ENCODE measurements around the gene DGKH. TPM values are rescaled to one million over a fixed set of nuclear protein-coding genes. Genes with fewer than 3 reads are reported as not detected.

Gene DGKH
- total RNA-seq, 1 donor from 2014 or later = 45.1 TPM

GRCh38 chr13:42054798-42055499 lies 6.5 kb downstream of the DGKH start:
- Mint-ChIP-seq H3K9me3 (ENCODE audit: unreplicated experiment) (no peaks in the 10 kb centered on the region), H3K4me1 (ENCODE audit: unreplicated experiment) (no peaks in the 10 kb centered on the region), H3K36me3 (ENCODE audit: low read depth, unreplicated experiment) (peaks cover 23% of the 10 kb centered on the region), H3K27ac (ENCODE audit: unreplicated experiment) (no peak overlapping the region), H3K27me3 (ENCODE audit: unreplicated experiment) (no peaks in the 10 kb centered on the region), H3K4me3 (ENCODE audit: unreplicated experiment) (no peak overlapping the region)
- TF ChIP-seq, protein P1, sequence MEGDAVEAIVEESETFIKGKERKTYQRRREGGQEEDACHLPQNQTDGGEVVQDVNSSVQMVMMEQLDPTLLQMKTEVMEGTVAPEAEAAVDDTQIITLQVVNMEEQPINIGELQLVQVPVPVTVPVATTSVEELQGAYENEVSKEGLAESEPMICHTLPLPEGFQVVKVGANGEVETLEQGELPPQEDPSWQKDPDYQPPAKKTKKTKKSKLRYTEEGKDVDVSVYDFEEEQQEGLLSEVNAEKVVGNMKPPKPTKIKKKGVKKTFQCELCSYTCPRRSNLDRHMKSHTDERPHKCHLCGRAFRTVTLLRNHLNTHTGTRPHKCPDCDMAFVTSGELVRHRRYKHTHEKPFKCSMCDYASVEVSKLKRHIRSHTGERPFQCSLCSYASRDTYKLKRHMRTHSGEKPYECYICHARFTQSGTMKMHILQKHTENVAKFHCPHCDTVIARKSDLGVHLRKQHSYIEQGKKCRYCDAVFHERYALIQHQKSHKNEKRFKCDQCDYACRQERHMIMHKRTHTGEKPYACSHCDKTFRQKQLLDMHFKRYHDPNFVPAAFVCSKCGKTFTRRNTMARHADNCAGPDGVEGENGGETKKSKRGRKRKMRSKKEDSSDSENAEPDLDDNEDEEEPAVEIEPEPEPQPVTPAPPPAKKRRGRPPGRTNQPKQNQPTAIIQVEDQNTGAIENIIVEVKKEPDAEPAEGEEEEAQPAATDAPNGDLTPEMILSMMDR (IDR thresholded peaks at IDR 0.05; ENCODE audit: unreplicated experiment) = no peak
- no peak for DNase-seq (ENCODE audit: low spot score)

DNA sequence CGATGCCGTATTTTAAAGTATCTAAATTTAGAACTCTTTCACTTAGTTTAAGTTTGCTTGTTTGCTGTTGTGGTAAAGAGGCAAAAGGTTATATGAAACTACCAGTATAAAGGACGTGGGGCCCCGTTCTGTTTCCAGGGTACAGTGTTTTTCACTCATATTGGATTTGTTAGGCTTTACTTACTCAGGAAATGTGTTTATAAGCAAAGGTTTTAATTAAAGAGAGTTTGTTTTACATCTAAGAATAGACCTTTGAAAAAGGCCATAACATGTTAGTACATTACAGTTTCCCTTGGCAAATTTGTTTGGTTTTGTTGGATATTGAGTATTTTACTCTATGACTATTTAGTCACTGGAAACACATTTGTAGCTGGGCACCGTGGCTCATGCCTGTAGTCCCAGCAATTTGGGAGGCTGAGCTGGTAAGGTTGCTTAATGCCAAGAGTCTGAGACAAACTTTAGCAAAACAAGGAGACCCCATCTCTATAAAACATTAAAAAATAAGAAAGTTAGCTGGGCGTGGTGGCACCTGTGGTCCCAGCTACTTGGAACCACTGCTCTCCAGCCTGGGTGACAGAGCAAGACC lies 7.1 kb downstream of the DGKH start:
- Mint-ChIP-seq H3K4me3 (ENCODE audit: unreplicated experiment) (no peak overlapping the region), H3K36me3 (ENCODE audit: low read depth, unreplicated experiment) (peaks cover 25% of the 10 kb centered on the region), H3K27ac (ENCODE audit: unreplicated experiment) (no peak overlapping the region), H3K9me3 (ENCODE audit: unreplicated experiment) (no peaks in the 10 kb centered on the region), H3K27me3 (ENCODE audit: unreplicated experiment) (no peaks in the 10 kb centered on the region), H3K4me1 (ENCODE audit: unreplicated experiment) (peaks cover 3% of the 10 kb centered on the region)
- no peak for DNase-seq (ENCODE audit: low spot score)
- TF ChIP-seq, protein P1 (IDR thresholded peaks at IDR 0.05; ENCODE audit: unreplicated experiment) = no peak

DNA sequence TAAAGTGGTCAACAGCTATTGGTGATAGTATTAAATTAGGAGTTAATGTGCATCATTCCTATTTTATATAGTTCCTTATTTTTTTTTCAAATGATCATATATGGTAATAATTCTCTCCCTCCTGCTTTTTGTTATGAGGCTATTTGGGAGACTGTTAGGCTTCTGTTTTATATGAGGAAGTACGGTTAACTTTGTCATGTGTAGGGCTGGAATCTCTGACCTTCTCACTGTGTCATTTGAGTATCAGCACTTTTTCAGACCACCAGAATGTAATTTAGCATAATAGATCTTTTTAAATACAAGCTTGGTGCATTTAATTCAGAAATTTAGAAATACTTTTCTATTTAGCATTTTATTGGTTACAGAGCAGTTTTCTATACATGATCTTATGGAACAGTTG lies 7.7 kb downstream of the DGKH start:
- Mint-ChIP-seq H3K9me3 (ENCODE audit: unreplicated experiment) (no peaks in the 10 kb centered on the region), H3K4me3 (ENCODE audit: unreplicated experiment) (no peak overlapping the region), H3K27ac (ENCODE audit: unreplicated experiment) (no peak overlapping the region), H3K36me3 (ENCODE audit: low read depth, unreplicated experiment) (peaks cover 30% of the 10 kb centered on the region), H3K4me1 (ENCODE audit: unreplicated experiment) (peaks cover 3% of the 10 kb centered on the region), H3K27me3 (ENCODE audit: unreplicated experiment) (no peaks in the 10 kb centered on the region)
- DNase-seq (ENCODE audit: low spot score) = no peak
- TF ChIP-seq, protein P1 (IDR thresholded peaks at IDR 0.05; ENCODE audit: unreplicated experiment) = no peak

DNA sequence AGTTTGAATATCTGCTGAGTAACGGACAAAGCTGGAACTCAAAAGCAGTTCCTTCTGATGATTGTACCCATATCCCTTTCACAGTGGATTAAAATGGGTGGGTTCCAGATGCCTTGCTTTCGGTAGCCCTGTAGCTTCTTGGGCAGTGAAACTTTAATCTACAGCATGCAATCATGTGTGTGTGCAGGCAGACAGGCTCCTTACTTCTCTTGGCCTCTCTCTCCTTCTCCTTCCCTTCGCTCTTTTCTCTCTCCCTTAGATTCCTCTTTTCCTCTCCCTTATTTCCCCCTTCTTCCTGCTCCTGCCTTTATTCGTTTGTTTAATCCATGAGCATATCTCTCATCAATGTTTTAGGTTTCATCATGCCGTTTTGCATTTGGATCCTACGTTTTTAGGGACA lies 8.1 kb downstream of the DGKH start:
- H3K9me3 Mint-ChIP-seq (ENCODE audit: unreplicated experiment) = no peaks in the 10 kb centered on the region
- H3K27me3 Mint-ChIP-seq (ENCODE audit: unreplicated experiment) = no peaks in the 10 kb centered on the region
- no peak overlapping the region for H3K27ac Mint-ChIP-seq (ENCODE audit: unreplicated experiment)
- H3K4me3 Mint-ChIP-seq (ENCODE audit: unreplicated experiment) = no peak overlapping the region
- H3K4me1 Mint-ChIP-seq (ENCODE audit: unreplicated experiment) = peaks cover 3% of the 10 kb centered on the region
- TF ChIP-seq, protein P1 (IDR thresholded peaks at IDR 0.05; ENCODE audit: unreplicated experiment) = no peak
- peaks cover 34% of the 10 kb centered on the region for H3K36me3 Mint-ChIP-seq (ENCODE audit: low read depth, unreplicated experiment)
- DNase-seq (ENCODE audit: low spot score) = no peak

DNA sequence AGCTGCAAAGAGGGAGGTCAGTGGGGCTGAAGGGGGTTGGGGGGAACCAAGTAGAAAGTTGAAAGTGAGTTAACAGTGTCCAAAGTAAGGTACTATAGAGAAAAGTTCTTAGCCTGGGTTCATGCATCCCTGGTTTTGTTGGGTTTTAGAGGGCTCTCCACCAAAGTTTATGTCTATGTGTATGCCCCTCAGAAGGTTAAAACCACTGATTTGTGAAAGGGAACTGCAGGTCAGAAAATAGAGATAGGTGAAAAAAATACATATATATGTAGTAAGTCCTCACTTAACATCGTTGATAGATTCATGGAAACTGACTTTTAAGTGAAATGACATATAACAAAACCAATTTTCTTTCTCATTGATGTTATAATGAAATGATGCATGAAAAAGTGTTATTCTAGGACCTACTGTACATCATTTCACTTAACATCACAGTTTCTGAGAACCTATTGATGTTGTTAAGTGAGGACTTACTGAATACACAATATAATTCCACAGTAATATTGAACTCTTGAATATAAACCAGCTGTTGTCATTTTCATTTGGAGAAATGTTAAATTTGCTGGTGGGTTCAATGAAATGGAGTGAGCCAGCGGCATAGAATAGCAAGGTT lies 9.6 kb downstream of the DGKH start:
- DNase-seq (ENCODE audit: low spot score) = no peak
- no peak overlapping the region for H3K27ac Mint-ChIP-seq (ENCODE audit: unreplicated experiment)
- H3K27me3 Mint-ChIP-seq (ENCODE audit: unreplicated experiment) = no peaks in the 10 kb centered on the region
- peaks cover 4% of the 10 kb centered on the region for H3K4me1 Mint-ChIP-seq (ENCODE audit: unreplicated experiment)
- peaks cover 36% of the 10 kb centered on the region for H3K36me3 Mint-ChIP-seq (ENCODE audit: low read depth, unreplicated experiment)
- TF ChIP-seq, protein P1 (IDR thresholded peaks at IDR 0.05; ENCODE audit: unreplicated experiment) = no peak
- H3K9me3 Mint-ChIP-seq (ENCODE audit: unreplicated experiment) = no peaks in the 10 kb centered on the region
- no peak overlapping the region for H3K4me3 Mint-ChIP-seq (ENCODE audit: unreplicated experiment)

Data from endothelial cell (in vitro differentiated cells).